Epithelial cell of prostate (primary cell): ENCODE results near the gene FAM171A1.

ENCODE experiments used
- DNase-seq: peaks from one replicate; pipeline ENCODE4 v3.0.0-alpha.2; 2011; ENCODE audit warnings: low read depth, low spot score
- H3K27ac ChIP-seq: fragments of 450-650 bp; 2 replicates; pipeline ENCODE4 v1.5.1; 2017; ENCODE audit warnings: mild to moderate bottlenecking

The FAM171A1 gene

GRCh38 chr10:15188603-15189002 is 182.5 kb downstream of the FAM171A1 start:
- DNase-seq: no peak
- no peak overlapping the region for H3K27ac ChIP-seq

GRCh38 chr10:15183689-15184481 is 187.2 kb downstream of the FAM171A1 start:
- H3K27ac ChIP-seq: no peak overlapping the region
- DNase-seq: no peak

GRCh38 chr10:15182540-15183207 is 188.4 kb downstream of the FAM171A1 start:
- DNase-seq: no peak
- H3K27ac ChIP-seq: no peak overlapping the region

GRCh38 chr10:15181576-15182156 is 189.4 kb downstream of the FAM171A1 start:
- H3K27ac ChIP-seq: no peak overlapping the region
- DNase-seq: peak; percentile 55

GRCh38 chr10:15180736-15181135 is 190.4 kb downstream of the FAM171A1 start:
- DNase-seq: no peak
- H3K27ac ChIP-seq: no peak overlapping the region

- DNase-seq: no peak
- H3K27ac ChIP-seq: no peak overlapping the region
Measured at GRCh38 chr10:15176269-15176668, 194.8 kb downstream of the FAM171A1 start.

GRCh38 chr10:15175587-15175986 is 195.5 kb downstream of the FAM171A1 start:
- DNase-seq: no peak
- no peak overlapping the region for H3K27ac ChIP-seq

GRCh38 chr10:15172306-15172840 is 198.7 kb downstream of the FAM171A1 start:
- H3K27ac ChIP-seq: peak overlapping the region; percentile 25
- DNase-seq: peak; percentile 50

- H3K27ac ChIP-seq: no peak overlapping the region
- DNase-seq: no peak
Measured at GRCh38 chr10:15169555-15170401, 201.3 kb downstream of the FAM171A1 start.

GRCh38 chr10:15168786-15169554 is 202.1 kb downstream of the FAM171A1 start:
- DNase-seq: peak; percentile 62
- no peak overlapping the region for H3K27ac ChIP-seq

- H3K27ac ChIP-seq: peak within 1 kb of the TSS; percentile 50
- DNase-seq: peak; percentile 37
Measured at GRCh38 chr10:15168291-15168785, 202.8 kb downstream of the FAM171A1 start, which contains the start of gene NMT2. NMT2 (minus strand) TSS chr10:15168693; CDS start chr10:15168612, 81 bp downstream.

GRCh38 chr10:15167411-15168290 is 203.4 kb downstream of the FAM171A1 start:
- peak; percentile 10 for DNase-seq

GRCh38 chr10:15166325-15166724 is 204.8 kb downstream of the FAM171A1 start:
- H3K27ac ChIP-seq: no peak overlapping the region
- no peak for DNase-seq

More at GRCh38 chr10:15167411-15168290, 203.4 kb downstream of the FAM171A1 start:
- H3K27ac ChIP-seq: peak overlapping the region; percentile 50

- DNase-seq: no peak
- no peak overlapping the region for H3K27ac ChIP-seq
Measured at GRCh38 chr10:15163253-15163828, 207.7 kb downstream of the FAM171A1 start.
